K562 (cell line): ENCODE measurements around the gene ANXA9. TPM values are rescaled to one million over a fixed set of nuclear protein-coding genes. Genes with fewer than 3 reads are reported as not detected.

Experiments
- ATAC-seq: fragments of 200-7000 bp; cut with Tn5 transposase; 3 replicates; pipeline ENCODE4 v1.9.1; 2020; ENCODE audit warnings: moderate library complexity
- BruUV-seq: library from RNA; stranded (reverse); fragments of 400-500 nt; replicated peaks from 2 replicates; lab custom pipeline; 2021; lab: Mats Ljungman, UMichigan
- CTCF ChIA-PET: fragments of 300-600 bp; formaldehyde crosslinking; extraction: SDS; loops from one replicate; lab custom pipeline; 2021; ENCODE audit warnings: low intra/inter-chr PET ratio; lab: Yijun Ruan, JAX
- POLR2A ChIA-PET: fragments of 300-600, 350-650 bp; sonication (Branson Sonifier 250); formaldehyde crosslinking; extraction: SDS; loops from one replicate; lab custom pipeline; 2021; ENCODE audit warnings: antibody characterized with exemption, inconsistent platforms; lab: Yijun Ruan, JAX
- DNase-seq, 4 experiments: peaks; one replicate each; pipeline versions ENCODE4 v3.0.0 to v3.0.0-alpha.2; 2011 to 2018; ENCODE audit warnings: low spot score in 3 of 4, mixed read lengths in 3 of 4; ENCODE audit errors: extremely low read depth in 1 of 4
- FAIRE-seq: peaks from 2 replicates; lab custom pipeline; 2011; peaks lifted over from hg19 to GRCh38; lab: Jason Lieb, UNC
- H2AFZ ChIP-seq: 2 replicates; pipeline ENCODE4 v1.6.0; 2011; ENCODE audit warnings: low read depth, low read length, control low read depth, inconsistent platforms
- H3K27ac ChIP-seq: fragments of 200-600 bp; 3 replicates; pipeline ENCODE4 v1.8.0; 2011; ENCODE audit warnings: low read depth, mild to moderate bottlenecking, control low read depth, inconsistent platforms, low read length, moderate library complexity, mixed read lengths; ENCODE audit errors: extremely low read depth
- H3K27me3 ChIP-seq, 2 experiments: fragments of 300-600 bp in 1 of 2; 2 replicates in 1 of 2; 3 replicates in 1 of 2; pipeline versions ENCODE4 v1.6.0 to v1.8.0; 2011; ENCODE audit warnings: inconsistent platforms in 2 of 2, low read length in 2 of 2, mild to moderate bottlenecking in 1 of 2, mixed read lengths in 1 of 2, moderate library complexity in 1 of 2; ENCODE audit not compliant: control insufficient read depth in 2 of 2, insufficient read depth in 2 of 2
- H3K36me3 ChIP-seq: fragments of 300-600 bp; 3 replicates; pipeline ENCODE4 v1.8.0; 2011; ENCODE audit warnings: mild to moderate bottlenecking, low read length, inconsistent platforms; ENCODE audit not compliant: control insufficient read depth, insufficient read depth
- H3K4me1 ChIP-seq, 2 experiments: fragments of 200-600 bp in 1 of 2; replicated peaks in 1 of 2; 2 replicates in 1 of 2; 3 replicates in 1 of 2; pipeline versions ENCODE4 v1.5.1 to v1.8.0; 2011; ENCODE audit warnings: inconsistent platforms in 2 of 2, low read length in 2 of 2, mild to moderate bottlenecking in 1 of 2, mixed read lengths in 1 of 2, moderate library complexity in 1 of 2; ENCODE audit not compliant: control insufficient read depth in 2 of 2, insufficient read depth in 2 of 2
- H3K4me2 ChIP-seq: 2 replicates; pipeline ENCODE4 v1.6.1; 2011; ENCODE audit warnings: low read length, control low read depth, inconsistent platforms, mixed read lengths; ENCODE audit not compliant: insufficient read depth
- H3K4me3 ChIP-seq: fragments of 200-600 bp; sonication (generic), shearing (Covaris generic); 2 replicates; pipeline ENCODE4 v1.5.1; 2016; ENCODE audit warnings: control low read depth, inconsistent platforms
- H3K79me2 ChIP-seq: fragments of 200-600 bp; 3 replicates; pipeline ENCODE4 v1.8.0; 2011; ENCODE audit warnings: low read length, inconsistent platforms; ENCODE audit not compliant: control insufficient read depth, insufficient read depth
- H3K9ac ChIP-seq, 2 experiments: 2 replicates each; pipeline versions ENCODE4 v1.6.0 to v1.6.1; 2011; ENCODE audit warnings: low read depth in 2 of 2, low read length in 2 of 2, control low read depth in 1 of 2, inconsistent platforms in 1 of 2, mild to moderate bottlenecking in 1 of 2, mixed read lengths in 1 of 2; ENCODE audit not compliant: insufficient read depth in 1 of 2
- H3K9me1 ChIP-seq: one replicate; pipeline ENCODE4 v1.6.0; 2011; ENCODE audit warnings: inconsistent platforms, mild to moderate bottlenecking, low read length, moderate library complexity; ENCODE audit not compliant: control insufficient read depth, insufficient read depth
- H3K9me3 ChIP-seq: replicated peaks from 2 replicates; pipeline ENCODE4 v1.5.1; 2011; ENCODE audit warnings: low read depth, low read length, inconsistent platforms; ENCODE audit not compliant: control insufficient read depth, insufficient read depth
- H4K20me1 ChIP-seq: replicated peaks from 2 replicates; pipeline ENCODE4 v1.6.1; 2011; ENCODE audit warnings: low read length, inconsistent platforms, mixed read lengths; ENCODE audit not compliant: control insufficient read depth, insufficient read depth
- NR4A1 ChIP-seq, 2 experiments: fragments of 250-450 bp in 1 of 2; fragments of 450-650 bp in 1 of 2; sonication (Bioruptor Pico) in 1 of 2; IDR thresholded peaks; 2 replicates each; pipeline versions ENCODE4 v1.4.0 to v1.6.1; 2016 to 2020; ENCODE audit warnings: mild to moderate bottlenecking in 2 of 2, missing compliant biosample characterization in 1 of 2, missing genetic modification characterization in 1 of 2, moderate library complexity in 1 of 2
- ZNF311 ChIP-seq: fragments of 250-450 bp; sonication (Bioruptor Pico); IDR thresholded peaks from 2 replicates; pipeline ENCODE4 v1.4.0; 2020; ENCODE audit warnings: mild to moderate bottlenecking, moderate library complexity
- WGBS: fragments of 100-300 bp; shearing (Covaris generic); methylation state at CpG from one replicate; pipeline ENCODE4 v1.1.6; 2016; ENCODE audit warnings: low coverage, mixed read lengths; ENCODE audit not compliant: insufficient coverage; ENCODE audit errors: missing lambda C conversion rate; 5-methylcytosine and 5-hydroxymethylcytosine counted together
- in situ Hi-C: fragments of 300-500 bp; cut with MboI; formaldehyde crosslinking; loops from 4 replicates; pipeline ENCODE4 v1.15.0; 2018; ENCODE audit warnings: inconsistent platforms, mixed read lengths
- intact Hi-C: fragments of 100-400 bp; cut with micrococcal nuclease; formaldehyde crosslinking; loops from 2 replicates; pipeline ENCODE4 v1.14.2; 2022
- polyA plus RNA-seq, 8 experiments: library from polyadenylated mRNA; depleted of rRNA in 4 of 8; stranded (reverse) in 5 of 8; unstranded in 3 of 8; fragments of >200 nt; fragmentation: Nextera tagmentation in 2 of 8; fragmentation: Illumina TruSeq in 1 of 8; extraction: Ambion mirVana in 2 of 8; extraction: Trizol in 1 of 8; gene quantifications; 2 replicates each; pipeline versions ENCODE4 v1.2.1 to v1.2.3, GENCODE V29; 2011 to 2014; ENCODE audit warnings: inconsistent platforms in 1 of 8, missing spikeins in 1 of 8
- total RNA-seq, 7 experiments: library from RNA; depleted of rRNA in 6 of 7; stranded (reverse); fragments of >200 nt in 6 of 7; fragmentation: Illumina TruSeq in 2 of 7; extraction: Trizol in 2 of 7; gene quantifications; 2 replicates each; pipeline versions ENCODE4 v1.2.1 to v1.2.3, GENCODE V29; 2011 to 2021; ENCODE audit warnings: low replicate concordance in 1 of 7
- TF ChIP-seq, protein P1 (sequence below): fragments of 200-600 bp; sonication (generic); IDR thresholded peaks from one replicate; pipeline ENCODE4 v1.6.1; 2012; ENCODE audit warnings: mild to moderate bottlenecking, low read depth, low read length, inconsistent platforms
- TF ChIP-seq, protein P2 (sequence below): fragments of 450-650 bp; IDR thresholded peaks from 2 replicates; pipeline ENCODE4 v1.6.1; 2016; ENCODE audit warnings: antibody characterized with exemption
- TF ChIP-seq, protein P3 (sequence below): fragments of 450-650 bp; IDR thresholded peaks from 2 replicates; pipeline ENCODE4 v1.7.1; 2018; ENCODE audit warnings: mild to moderate bottlenecking, low read depth; ENCODE audit not compliant: partially characterized antibody

The ANXA9 gene
- total and polyA plus RNA-seq, 9 of the 15 experiments (the other 6 are each of a cell fraction or from before 2014, with no cell fraction given), result 0.24 to 1.6 (median 0.57) TPM

DNA sequence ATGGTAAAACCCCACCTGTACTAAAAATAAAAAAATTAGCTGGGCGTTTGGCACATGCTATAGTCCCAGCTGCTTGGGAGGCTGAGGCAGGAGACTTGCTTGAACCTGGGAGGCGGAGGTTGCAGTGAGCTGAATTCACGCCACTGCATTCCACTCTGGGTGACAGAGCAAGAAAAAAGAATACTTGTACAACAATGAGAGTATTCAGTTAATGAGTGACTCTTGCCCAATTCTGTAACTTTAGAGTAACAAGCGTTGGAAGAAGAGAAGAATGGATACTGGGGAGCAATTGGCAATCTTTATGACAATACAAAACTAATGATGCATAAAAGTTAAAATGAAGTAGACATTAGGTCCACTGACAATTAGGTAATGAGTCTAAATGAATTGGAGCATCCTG, 10.5 kb downstream of the ANXA9 start:
- Histone ChIP-seq H3K79me2 (no peaks in the 10 kb centered on the region), H3K9me3 (no peaks in the 10 kb centered on the region), H3K9me1 (no peaks in the 10 kb centered on the region), H3K27ac (no peak overlapping the region), H3K4me1 (peaks cover 10 to 12% of the 10 kb centered on the region in 2 experiments; a peak in 4 of 5 replicates), H3K4me3 (no peak overlapping the region), H3K27me3 (no peaks in the 10 kb centered on the region), H3K9ac (no peak overlapping the region), H3K36me3 (peaks cover 4% of the 10 kb centered on the region; the same call in 1 of the 3 replicates), H2AFZ (no peak overlapping the region), H3K4me2 (no peak overlapping the region), H4K20me1 (no peaks in the 10 kb centered on the region)
- in situ Hi-C loops (loop anchor here (10.0 kb wide), 1 partner anchor 428 kb away; no protein-coding TSS in a partner anchor), intact Hi-C loops (loop anchor here (10.0 kb wide), 1 partner anchor 158 kb away; no protein-coding TSS in a partner anchor)
- 72% methylated on average over 4 of the region's 4 CpGs for WGBS
- DNase-seq (no peak), ATAC-seq (no peak), FAIRE-seq (no peak)
- CTCF ChIA-PET, result interaction anchor here (1.4 kb wide), 1 partner anchor 431 kb away, joined by 3 read pairs; no protein-coding TSS in a partner anchor
- POLR2A ChIA-PET, result interaction anchor here (1.2 kb wide), 1 partner anchor 14 kb away, joined by 3 read pairs; the partner anchor contains the start of gene MINDY1
- BruUV-seq, result no TSS peak
- TF ChIP-seq, protein P1, sequence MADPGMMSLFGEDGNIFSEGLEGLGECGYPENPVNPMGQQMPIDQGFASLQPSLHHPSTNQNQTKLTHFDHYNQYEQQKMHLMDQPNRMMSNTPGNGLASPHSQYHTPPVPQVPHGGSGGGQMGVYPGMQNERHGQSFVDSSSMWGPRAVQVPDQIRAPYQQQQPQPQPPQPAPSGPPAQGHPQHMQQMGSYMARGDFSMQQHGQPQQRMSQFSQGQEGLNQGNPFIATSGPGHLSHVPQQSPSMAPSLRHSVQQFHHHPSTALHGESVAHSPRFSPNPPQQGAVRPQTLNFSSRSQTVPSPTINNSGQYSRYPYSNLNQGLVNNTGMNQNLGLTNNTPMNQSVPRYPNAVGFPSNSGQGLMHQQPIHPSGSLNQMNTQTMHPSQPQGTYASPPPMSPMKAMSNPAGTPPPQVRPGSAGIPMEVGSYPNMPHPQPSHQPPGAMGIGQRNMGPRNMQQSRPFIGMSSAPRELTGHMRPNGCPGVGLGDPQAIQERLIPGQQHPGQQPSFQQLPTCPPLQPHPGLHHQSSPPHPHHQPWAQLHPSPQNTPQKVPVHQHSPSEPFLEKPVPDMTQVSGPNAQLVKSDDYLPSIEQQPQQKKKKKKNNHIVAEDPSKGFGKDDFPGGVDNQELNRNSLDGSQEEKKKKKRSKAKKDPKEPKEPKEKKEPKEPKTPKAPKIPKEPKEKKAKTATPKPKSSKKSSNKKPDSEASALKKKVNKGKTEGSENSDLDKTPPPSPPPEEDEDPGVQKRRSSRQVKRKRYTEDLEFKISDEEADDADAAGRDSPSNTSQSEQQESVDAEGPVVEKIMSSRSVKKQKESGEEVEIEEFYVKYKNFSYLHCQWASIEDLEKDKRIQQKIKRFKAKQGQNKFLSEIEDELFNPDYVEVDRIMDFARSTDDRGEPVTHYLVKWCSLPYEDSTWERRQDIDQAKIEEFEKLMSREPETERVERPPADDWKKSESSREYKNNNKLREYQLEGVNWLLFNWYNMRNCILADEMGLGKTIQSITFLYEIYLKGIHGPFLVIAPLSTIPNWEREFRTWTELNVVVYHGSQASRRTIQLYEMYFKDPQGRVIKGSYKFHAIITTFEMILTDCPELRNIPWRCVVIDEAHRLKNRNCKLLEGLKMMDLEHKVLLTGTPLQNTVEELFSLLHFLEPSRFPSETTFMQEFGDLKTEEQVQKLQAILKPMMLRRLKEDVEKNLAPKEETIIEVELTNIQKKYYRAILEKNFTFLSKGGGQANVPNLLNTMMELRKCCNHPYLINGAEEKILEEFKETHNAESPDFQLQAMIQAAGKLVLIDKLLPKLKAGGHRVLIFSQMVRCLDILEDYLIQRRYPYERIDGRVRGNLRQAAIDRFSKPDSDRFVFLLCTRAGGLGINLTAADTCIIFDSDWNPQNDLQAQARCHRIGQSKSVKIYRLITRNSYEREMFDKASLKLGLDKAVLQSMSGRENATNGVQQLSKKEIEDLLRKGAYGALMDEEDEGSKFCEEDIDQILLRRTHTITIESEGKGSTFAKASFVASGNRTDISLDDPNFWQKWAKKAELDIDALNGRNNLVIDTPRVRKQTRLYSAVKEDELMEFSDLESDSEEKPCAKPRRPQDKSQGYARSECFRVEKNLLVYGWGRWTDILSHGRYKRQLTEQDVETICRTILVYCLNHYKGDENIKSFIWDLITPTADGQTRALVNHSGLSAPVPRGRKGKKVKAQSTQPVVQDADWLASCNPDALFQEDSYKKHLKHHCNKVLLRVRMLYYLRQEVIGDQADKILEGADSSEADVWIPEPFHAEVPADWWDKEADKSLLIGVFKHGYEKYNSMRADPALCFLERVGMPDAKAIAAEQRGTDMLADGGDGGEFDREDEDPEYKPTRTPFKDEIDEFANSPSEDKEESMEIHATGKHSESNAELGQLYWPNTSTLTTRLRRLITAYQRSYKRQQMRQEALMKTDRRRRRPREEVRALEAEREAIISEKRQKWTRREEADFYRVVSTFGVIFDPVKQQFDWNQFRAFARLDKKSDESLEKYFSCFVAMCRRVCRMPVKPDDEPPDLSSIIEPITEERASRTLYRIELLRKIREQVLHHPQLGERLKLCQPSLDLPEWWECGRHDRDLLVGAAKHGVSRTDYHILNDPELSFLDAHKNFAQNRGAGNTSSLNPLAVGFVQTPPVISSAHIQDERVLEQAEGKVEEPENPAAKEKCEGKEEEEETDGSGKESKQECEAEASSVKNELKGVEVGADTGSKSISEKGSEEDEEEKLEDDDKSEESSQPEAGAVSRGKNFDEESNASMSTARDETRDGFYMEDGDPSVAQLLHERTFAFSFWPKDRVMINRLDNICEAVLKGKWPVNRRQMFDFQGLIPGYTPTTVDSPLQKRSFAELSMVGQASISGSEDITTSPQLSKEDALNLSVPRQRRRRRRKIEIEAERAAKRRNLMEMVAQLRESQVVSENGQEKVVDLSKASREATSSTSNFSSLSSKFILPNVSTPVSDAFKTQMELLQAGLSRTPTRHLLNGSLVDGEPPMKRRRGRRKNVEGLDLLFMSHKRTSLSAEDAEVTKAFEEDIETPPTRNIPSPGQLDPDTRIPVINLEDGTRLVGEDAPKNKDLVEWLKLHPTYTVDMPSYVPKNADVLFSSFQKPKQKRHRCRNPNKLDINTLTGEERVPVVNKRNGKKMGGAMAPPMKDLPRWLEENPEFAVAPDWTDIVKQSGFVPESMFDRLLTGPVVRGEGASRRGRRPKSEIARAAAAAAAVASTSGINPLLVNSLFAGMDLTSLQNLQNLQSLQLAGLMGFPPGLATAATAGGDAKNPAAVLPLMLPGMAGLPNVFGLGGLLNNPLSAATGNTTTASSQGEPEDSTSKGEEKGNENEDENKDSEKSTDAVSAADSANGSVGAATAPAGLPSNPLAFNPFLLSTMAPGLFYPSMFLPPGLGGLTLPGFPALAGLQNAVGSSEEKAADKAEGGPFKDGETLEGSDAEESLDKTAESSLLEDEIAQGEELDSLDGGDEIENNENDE, result no peak
- TF ChIP-seq, protein P2, sequence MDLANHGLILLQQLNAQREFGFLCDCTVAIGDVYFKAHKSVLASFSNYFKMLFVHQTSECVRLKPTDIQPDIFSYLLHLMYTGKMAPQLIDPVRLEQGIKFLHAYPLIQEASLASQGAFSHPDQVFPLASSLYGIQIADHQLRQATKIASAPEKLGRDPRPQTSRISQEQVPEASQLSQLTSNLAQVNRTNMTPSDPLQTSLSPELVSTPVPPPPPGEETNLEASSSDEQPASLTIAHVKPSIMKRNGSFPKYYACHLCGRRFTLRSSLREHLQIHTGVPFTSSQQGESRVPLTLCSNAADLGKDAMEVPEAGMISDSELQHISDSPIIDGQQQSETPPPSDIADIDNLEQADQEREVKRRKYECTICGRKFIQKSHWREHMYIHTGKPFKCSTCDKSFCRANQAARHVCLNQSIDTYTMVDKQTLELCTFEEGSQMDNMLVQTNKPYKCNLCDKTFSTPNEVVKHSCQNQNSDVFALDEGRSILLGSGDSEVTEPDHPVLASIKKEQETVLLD, result no peak
- TF ChIP-seq, protein P3, sequence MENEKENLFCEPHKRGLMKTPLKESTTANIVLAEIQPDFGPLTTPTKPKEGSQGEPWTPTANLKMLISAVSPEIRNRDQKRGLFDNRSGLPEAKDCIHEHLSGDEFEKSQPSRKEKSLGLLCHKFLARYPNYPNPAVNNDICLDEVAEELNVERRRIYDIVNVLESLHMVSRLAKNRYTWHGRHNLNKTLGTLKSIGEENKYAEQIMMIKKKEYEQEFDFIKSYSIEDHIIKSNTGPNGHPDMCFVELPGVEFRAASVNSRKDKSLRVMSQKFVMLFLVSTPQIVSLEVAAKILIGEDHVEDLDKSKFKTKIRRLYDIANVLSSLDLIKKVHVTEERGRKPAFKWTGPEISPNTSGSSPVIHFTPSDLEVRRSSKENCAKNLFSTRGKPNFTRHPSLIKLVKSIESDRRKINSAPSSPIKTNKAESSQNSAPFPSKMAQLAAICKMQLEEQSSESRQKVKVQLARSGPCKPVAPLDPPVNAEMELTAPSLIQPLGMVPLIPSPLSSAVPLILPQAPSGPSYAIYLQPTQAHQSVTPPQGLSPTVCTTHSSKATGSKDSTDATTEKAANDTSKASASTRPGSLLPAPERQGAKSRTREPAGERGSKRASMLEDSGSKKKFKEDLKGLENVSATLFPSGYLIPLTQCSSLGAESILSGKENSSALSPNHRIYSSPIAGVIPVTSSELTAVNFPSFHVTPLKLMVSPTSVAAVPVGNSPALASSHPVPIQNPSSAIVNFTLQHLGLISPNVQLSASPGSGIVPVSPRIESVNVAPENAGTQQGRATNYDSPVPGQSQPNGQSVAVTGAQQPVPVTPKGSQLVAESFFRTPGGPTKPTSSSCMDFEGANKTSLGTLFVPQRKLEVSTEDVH, result no peak
- no peak for TF ChIP-seq NR4A1 (CRISPR knock-in tag; IDR thresholded peaks at IDR 0.05)
- TF ChIP-seq NR4A1 (tag; IDR thresholded peaks at IDR 0.05), result no peak
- no peak for TF ChIP-seq ZNF311 (CRISPR knock-in tag)
